Testis (tissue), 3 donors: ENCODE data around the gene IL16. TPM values are rescaled to one million over a fixed set of nuclear protein-coding genes. Genes with fewer than 3 reads are reported as not detected.
A peak's percentile ranks its signal among the peaks of the same experiment; 100 is the strongest.

ENCODE experiments used
- DNase-seq: peaks from one replicate; pipeline ENCODE4 v3.0.0-alpha.2; 2019
- H3K27ac ChIP-seq, 2 donors: fragments of 200-600 bp; sonication (generic); one replicate each; pipeline ENCODE4 v1.5.1; 2019
- H3K27me3 ChIP-seq: fragments of 200-600 bp; sonication (generic); one replicate; pipeline ENCODE4 v1.5.1; 2019
- H3K36me3 ChIP-seq: fragments of 200-600 bp; sonication (generic); one replicate; pipeline ENCODE4 v1.5.1; 2017; ENCODE audit warnings: low read depth; ENCODE audit errors: missing control alignments
- H3K4me1 ChIP-seq: fragments of 200-600 bp; sonication (generic); one replicate; pipeline ENCODE4 v1.5.1; 2019
- H3K4me3 ChIP-seq, 2 donors: fragments of 200-600 bp; sonication (generic); one replicate each; pipeline ENCODE4 v1.5.1; 2017 to 2019
- H3K9me3 ChIP-seq: fragments of 200-600 bp; sonication (generic); one replicate; pipeline ENCODE4 v1.5.1; 2017
- CTCF ChIP-seq, 3 experiments: fragments of 450-650 bp in 2 of 3; fragments of 200-600 bp in 1 of 3; sonication (generic) in 1 of 3; IDR thresholded peaks; one replicate each; pipeline ENCODE4 v1.5.1; 2016 to 2019; ENCODE audit warnings: antibody characterized with exemption in 3 of 3, mild to moderate bottlenecking in 2 of 3, moderate library complexity in 1 of 3
- POLR2A ChIP-seq: fragments of 450-650 bp; IDR thresholded peaks from one replicate; pipeline ENCODE4 v1.6.1; 2017; ENCODE audit warnings: antibody characterized with exemption, mild to moderate bottlenecking, moderate library complexity
- WGBS, 2 donors: methylation state at CpG; one replicate each; pipeline ENCODE4 v1.1.5; 2018; 5-methylcytosine and 5-hydroxymethylcytosine counted together
- intact Hi-C: fragments of 100-400 bp; cut with DNase I; formaldehyde crosslinking; loops from one replicate; pipeline ENCODE4 v1.15.1; 2023; ENCODE audit warnings: low total_unique reads
- polyA plus RNA-seq: library from polyadenylated mRNA; stranded (reverse); fragments of 350-450 nt; fragmentation: Illumina TruSeq; extraction: RNeasy Lipid Tissue Mini Kit (QIAGEN cat#74804); gene quantifications from one replicate; pipeline ENCODE4 v1.2.3, GENCODE V29; 2014; ENCODE audit warnings: low read depth, low replicate concordance; ENCODE audit not compliant: insufficient read depth
- total RNA-seq, 2 donors: library from RNA; depleted of rRNA; stranded (reverse); fragments of >200 nt; gene quantifications; one replicate each; pipeline ENCODE4 v1.2.3, GENCODE V29; 2016

IL16 gene
- total and polyA plus RNA-seq, 3 donors from 2014 or later: 13.1 to 17.6 (median 14.9) TPM

DNA sequence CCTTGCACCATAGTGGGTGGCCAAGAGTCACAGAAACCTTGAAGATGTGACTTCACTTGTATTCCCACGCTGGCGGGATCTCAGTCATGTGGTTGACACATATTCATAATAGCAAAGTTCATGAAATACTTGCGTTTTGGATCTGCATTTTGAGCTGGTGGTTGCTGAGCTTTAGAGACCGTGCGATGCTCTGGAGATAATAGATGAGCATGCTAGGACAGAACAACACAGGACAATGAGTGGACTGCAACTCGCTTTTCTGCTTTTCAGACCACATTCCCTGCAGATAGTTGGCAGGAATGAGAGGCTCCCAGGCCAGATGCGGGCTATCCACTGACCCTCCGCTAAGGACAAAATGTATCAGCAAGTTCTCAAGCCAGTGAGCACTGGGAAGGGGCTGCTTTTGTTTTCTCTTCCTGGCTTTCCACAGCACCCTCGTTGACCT is 141.1 kb downstream of the IL16 start:
- H3K27me3 ChIP-seq: no peaks in the 10 kb centered on the region
- intact Hi-C loops: loop anchor here (10.0 kb wide), 1 partner anchor 63 kb away; no protein-coding TSS in a partner anchor
- H3K9me3 ChIP-seq: no peaks in the 10 kb centered on the region
- H3K36me3 ChIP-seq: no peaks in the 10 kb centered on the region
- no peak overlapping the region for H3K4me3 ChIP-seq
- WGBS, 2 donors: 41 to 60% methylated on average over 9 of the region's 9 CpGs
- TF ChIP-seq CTCF (IDR thresholded peaks at IDR 0.05): no peak
- TF ChIP-seq POLR2A: no peak
- peak overlapping the region in 1 of 2 donors; percentile 73 for H3K27ac ChIP-seq
- peak; percentile 51 for DNase-seq
- peaks cover 37% of the 10 kb centered on the region for H3K4me1 ChIP-seq

DNA sequence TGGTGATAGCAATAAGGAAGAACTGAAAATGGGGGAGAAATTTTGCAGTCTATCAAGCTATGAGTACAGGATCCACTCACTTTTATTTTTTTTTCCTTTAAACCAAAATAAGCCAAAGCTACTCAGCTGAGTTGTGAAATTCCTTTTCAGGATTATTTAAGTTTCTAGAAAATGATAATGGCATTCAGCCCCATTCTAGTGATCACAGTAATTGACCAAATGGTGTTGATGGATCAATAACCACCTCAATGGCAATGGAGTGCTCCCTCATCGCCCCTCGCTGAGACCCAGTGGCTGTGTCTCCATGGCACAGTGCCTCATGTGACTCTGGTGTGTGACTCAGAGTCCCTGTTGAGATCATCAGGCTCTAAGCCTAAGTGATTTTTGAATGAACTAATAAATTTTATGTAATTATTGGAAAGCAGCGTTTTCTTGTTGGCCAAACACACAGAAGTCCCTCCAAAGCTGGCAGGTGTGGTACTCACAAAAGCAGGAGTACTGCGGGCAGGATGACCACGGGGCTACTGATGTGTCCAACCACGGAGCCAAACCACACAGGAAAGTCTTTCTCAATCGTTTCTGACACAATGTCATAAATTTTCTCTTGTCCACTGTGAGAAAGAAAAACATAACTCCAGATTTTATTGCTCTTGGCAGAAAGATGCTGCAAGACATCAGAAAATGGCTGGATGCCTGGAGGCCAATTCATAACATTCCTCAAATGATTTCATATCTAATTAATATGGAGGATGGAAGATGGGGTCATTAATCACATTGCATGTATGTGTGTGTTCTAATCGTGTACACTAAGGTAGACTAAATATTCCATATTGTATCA is 141.7 kb downstream of the IL16 start:
- H3K27me3 ChIP-seq: no peaks in the 10 kb centered on the region
- intact Hi-C loops: loop anchor here (10.0 kb wide), 1 partner anchor 64 kb away; no protein-coding TSS in a partner anchor
- H3K9me3 ChIP-seq: no peaks in the 10 kb centered on the region
- H3K36me3 ChIP-seq: no peaks in the 10 kb centered on the region
- DNase-seq: no peak
- WGBS, 2 donors: 31 to 39% methylated on average over 8 of the region's 8 CpGs
- H3K4me1 ChIP-seq: peaks cover 37% of the 10 kb centered on the region
- peak overlapping the region in 1 of 2 donors; percentile 73 for H3K27ac ChIP-seq
- TF ChIP-seq CTCF (IDR thresholded peaks at IDR 0.05): no peak
- TF ChIP-seq POLR2A: no peak
- H3K4me3 ChIP-seq: no peak overlapping the region

- Histone ChIP-seq H3K36me3 (no peaks in the 10 kb centered on the region), H3K4me3 (no peak overlapping the region), H3K27ac (no peak overlapping the region), H3K4me1 (peaks cover 32% of the 10 kb centered on the region), H3K9me3 (no peaks in the 10 kb centered on the region), H3K27me3 (no peaks in the 10 kb centered on the region)
- DNase-seq: no peak
- intact Hi-C loops: loop anchor here (10.0 kb wide), 1 partner anchor 65 kb away; no protein-coding TSS in a partner anchor
- 87 to 89% methylated on average over 5 of the region's 5 CpGs for WGBS, 2 donors
- no peak for TF ChIP-seq POLR2A
- no peak for TF ChIP-seq CTCF (IDR thresholded peaks at IDR 0.05)
Observed at GRCh38 chr15:81339321-81339720, 142.6 kb downstream of the IL16 start.

GRCh38 chr15:81339851-81340250 is 143.2 kb downstream of the IL16 start:
- no peak for TF ChIP-seq POLR2A
- TF ChIP-seq CTCF (IDR thresholded peaks at IDR 0.05): no peak
- intact Hi-C loops: loop anchor here (10.0 kb wide), 1 partner anchor 65 kb away; no protein-coding TSS in a partner anchor
- H3K36me3 ChIP-seq: no peaks in the 10 kb centered on the region

More at GRCh38 chr15:81339851-81340250, 143.2 kb downstream of the IL16 start:
- WGBS, 2 donors: 72 to 82% methylated on average over 4 of the region's 4 CpGs
- Histone ChIP-seq H3K4me3 (no peak overlapping the region), H3K9me3 (no peaks in the 10 kb centered on the region), H3K27me3 (no peaks in the 10 kb centered on the region), H3K4me1 (peaks cover 27% of the 10 kb centered on the region), H3K27ac (no peak overlapping the region)
- no peak for DNase-seq
